GM15510 (cell line): ENCODE results near the gene ASTE1.

ENCODE experiments used
- POLR2A ChIP-seq: IDR thresholded peaks from 3 replicates; pipeline ENCODE4 v1.6.1; 2011; ENCODE audit warnings: borderline replicate concordance; ENCODE audit not compliant: insufficient read length; ENCODE audit errors: extremely low read depth

Gene ASTE1

GRCh38 chr3:130969621-130970020, 57.0 kb downstream of the ASTE1 start:
- TF ChIP-seq POLR2A, result no peak

DNA sequence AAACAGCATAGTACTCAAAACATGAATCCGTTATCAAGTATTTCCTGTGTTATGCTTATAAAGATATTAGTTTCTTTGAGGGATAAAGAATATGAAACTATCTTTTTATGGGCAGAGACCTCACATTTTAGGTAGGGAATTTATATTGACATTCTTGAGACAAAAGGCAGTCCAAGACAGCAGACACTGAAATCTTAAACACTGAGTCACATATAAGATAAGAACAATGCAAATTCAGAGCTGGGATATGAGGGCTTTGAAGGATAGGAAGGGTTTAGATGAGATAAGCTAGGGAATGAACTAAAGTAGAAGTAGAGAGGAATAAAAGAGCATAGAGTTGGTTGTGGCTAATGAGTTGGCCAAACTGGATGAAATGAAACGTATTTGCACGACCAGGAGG, 58.4 kb downstream of the ASTE1 start:
- TF ChIP-seq POLR2A, result no peak

DNA sequence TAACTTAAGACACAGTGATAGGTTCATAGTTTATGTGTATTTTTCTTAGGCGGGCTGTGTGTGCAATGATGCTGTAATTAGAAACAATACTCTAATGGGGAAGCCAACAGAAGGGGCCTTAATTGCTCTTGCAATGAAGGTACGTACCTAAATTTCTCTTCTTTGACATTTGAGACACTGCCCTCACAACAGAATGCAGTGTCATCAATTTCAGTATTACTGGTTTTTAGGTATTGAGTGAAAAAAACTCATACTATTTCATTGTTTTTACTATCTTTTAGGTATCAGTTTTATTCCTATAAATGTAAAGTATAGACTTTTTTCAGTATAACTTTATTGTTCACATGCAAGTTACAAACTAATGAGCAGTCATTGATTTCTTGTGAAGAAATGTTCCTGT, 59.3 kb downstream of the ASTE1 start:
- no peak for TF ChIP-seq POLR2A

- TF ChIP-seq POLR2A, result no peak
Measured at GRCh38 chr3:130963878-130964277, 62.7 kb downstream of the ASTE1 start.
